ENCODE results near the gene TAAR5.

The TAAR5 gene

DNA sequence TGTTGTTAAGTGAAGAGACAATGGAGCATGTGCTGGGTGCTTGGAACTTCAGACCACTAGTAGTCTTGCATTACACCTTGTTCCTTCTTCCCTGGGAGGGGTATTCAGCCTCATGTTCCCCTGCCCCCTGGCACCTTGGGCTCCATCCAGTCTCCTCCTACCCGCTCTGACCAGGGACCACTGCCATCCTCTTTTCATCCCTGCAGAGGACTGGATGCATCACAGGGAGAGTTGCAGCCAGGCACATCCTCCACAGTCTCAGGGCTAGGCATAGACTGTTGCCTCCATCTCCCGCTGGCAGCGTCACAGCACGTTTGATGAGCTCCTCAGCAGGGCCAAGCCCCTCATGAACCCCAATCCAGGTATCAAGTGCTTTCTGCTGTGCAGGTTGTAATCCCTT is 38.3 kb downstream of the TAAR5 start:
- no peak for DNase-seq (ENCODE audit: low read depth)
- no peak for TF ChIP-seq CTCF (conservative IDR thresholded peaks at IDR 0.05; ENCODE audit: low read depth, low read length)
- no peak overlapping the region for H3K4me3 ChIP-seq (ENCODE audit: low read length)

DNA sequence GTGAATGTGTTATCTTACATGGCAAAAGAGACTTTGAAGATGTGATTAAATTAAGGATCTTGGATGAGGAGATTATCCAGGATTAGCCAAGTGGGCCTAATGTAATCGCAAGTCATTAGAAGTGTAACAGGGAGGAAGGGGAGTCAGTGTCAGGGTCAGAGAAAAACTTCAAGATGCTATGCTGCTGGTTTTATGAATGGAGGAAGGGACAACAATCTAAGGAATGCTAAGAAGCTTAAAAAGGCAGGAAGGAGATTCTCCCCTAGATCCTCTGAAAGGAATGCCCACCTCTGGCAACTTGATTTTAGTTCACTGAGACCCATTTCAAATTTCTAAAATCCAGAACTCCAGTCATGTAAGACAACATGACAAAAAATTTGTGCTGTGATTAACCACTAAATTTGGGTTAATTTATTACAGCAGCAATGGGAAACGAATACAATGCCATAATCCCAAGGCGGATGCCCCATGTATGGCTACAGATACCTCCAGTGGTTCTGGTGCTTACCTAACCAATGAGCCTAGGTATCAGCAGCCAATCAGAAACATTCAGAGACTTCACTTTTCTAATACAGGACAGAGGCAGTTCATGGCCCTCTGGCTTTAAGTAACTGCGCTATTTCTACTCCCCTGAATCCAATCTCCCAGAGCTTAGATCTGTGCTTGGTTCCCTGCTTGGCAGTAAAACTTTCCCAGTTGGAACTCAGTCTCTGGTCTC is 40.6 kb downstream of the TAAR5 start:
- H3K4me3 ChIP-seq (ENCODE audit: low read length): no peak overlapping the region
- DNase-seq (ENCODE audit: low read depth): no peak
- TF ChIP-seq CTCF (conservative IDR thresholded peaks at IDR 0.05; ENCODE audit: low read depth, low read length): no peak

- TF ChIP-seq CTCF (conservative IDR thresholded peaks at IDR 0.05; ENCODE audit: low read depth, low read length): no peak
- H3K4me3 ChIP-seq (ENCODE audit: low read length): no peak overlapping the region
- DNase-seq (ENCODE audit: low read depth): no peak
Measured at GRCh38 chr6:132544826-132545225, 44.7 kb downstream of the TAAR5 start.

Measured in retinal pigment epithelial cell (primary cell).